Bone marrow (tissue), 2 donors: ENCODE results near the gene CLECL1.
"Not testable (repeated sequence)": the region's sequence is repeated elsewhere in the genome, so short reads cannot be mapped to it uniquely, and the experiment has no call there.

Source experiments
- DNase-seq, 2 donors: peaks; one replicate each; lab custom pipeline; 2025; lab: John Stamatoyannopoulos, UW

CLECL1 gene

GRCh38 chr12:9694241-9694640 lies 38.7 kb downstream of the CLECL1 start:
- no peak for DNase-seq

DNA sequence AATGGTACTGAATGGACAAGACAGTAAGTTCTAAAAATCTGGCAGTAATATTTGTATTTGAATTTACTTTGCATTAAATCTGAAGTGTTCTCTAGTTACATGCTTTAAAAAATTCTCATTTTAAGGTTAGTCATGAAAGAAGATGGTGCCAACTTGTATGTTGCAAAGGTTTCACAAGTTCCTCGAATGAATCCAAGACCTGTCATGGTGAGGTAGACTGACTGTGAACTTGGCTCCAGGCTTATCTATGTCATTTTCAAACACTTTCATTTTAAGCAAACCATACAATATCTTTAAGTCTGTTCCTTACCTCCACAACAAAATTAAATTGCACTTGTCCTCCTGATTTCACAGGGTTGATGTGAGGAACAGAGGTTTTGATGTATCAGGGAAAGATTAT lies 40.0 kb downstream of the CLECL1 start:
- no peak for DNase-seq

GRCh38 chr12:9687228-9687627 lies 45.7 kb downstream of the CLECL1 start:
- DNase-seq: no peak

DNA sequence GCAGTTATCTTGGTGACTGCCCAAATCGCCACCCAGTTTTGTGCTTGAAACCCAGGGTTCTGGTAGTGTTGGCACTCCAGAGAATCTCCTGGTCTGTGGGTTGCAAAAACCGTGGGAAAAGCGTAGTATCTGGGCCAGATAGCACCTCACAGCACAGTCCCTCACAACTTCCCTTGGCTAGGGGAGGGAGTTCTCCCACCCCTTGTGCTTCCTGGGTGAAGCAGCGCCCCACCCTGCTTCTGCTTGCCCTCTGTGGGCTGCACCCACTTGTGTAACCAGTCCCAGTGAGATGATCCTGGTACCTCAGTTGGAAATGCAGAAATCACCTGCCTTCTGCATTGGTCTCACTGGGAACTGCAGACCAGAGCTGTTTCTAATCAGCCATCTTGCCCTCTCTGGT lies 47.0 kb downstream of the CLECL1 start:
- no peak for DNase-seq

GRCh38 chr12:9685366-9685765 lies 47.5 kb downstream of the CLECL1 start:
- DNase-seq: not testable (repeated sequence)

DNA sequence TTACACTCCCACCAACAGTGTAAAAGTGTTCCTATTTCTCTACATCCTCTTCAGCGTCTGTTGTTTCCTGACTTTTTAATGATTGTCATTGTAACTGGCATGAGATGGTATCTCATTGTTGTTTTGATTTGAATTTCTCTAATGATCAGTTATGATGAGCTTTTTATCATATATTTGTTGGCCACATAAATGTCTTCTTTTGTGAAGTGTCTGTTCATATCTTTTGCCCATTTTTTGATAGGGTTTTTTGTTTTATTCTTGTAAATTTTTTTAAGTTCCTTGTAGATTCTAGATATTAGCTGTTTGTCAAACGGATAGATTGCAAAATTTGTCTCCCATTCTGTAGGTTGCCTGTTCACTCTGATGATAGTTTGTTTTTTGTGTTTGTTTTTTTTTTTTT lies 49.9 kb downstream of the CLECL1 start:
- not testable (repeated sequence) for DNase-seq

GRCh38 chr12:9682508-9682907 lies 50.4 kb downstream of the CLECL1 start:
- not testable (repeated sequence) for DNase-seq

DNA sequence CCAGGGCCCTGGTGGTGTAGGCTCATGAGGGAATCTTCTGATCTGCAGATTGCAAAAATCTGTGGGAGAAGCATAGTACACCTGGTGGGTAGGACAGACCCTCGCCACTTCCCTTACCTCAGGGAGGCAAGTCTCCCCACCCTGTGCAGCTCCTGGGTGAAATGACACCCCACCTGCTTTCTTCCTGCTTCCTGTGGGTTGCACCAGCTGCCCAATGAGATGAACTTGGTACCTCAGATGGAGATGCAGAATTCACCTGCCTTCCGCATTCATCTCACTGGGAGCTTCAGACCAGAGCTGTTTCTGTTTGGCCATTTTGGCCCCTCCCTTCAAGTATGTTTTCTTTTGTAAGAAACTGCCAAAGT lies 58.7 kb downstream of the CLECL1 start:
- DNase-seq: no peak

DNA sequence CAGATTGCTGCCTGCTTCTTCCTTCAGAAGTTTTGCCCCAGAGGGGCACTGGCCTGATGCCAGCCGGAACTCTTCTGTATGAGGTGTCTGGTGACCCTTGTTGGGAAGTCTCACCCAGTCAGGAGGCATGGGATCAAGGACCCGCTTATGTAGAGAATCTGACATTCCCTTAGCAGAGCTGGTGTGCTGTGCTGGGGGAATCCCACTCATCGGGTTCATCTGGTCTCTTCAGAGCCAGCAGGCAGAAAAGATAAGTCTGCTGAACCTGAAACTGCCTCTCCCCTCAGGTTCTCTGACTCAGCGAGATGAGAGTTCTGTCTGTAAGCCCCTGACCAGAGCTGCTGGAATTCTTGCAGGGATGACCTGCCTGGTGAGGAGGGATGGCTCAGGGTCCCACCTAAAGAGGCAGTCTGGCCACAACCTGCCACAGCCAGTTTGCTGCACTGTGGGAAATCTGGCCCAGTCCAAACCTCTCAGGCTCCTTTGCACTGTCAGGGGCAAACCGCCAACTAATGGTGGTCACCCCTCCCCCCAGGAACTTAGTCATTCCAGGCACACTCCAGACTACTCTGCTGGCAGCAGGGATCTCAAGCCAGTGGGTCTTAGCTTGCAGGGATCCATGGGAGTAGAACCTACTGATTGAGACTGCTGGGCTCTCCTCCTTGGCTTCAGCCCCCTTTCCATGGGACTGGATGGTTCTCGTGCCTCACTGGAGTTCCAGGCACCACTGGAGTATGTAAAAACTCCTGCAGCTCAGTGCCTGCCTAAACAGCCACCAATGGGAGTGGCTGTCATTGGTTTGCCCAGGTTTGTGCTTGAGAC lies 59.3 kb downstream of the CLECL1 start:
- peak in 1 of 2 donors; percentile 51 for DNase-seq
